BLaER1 treated with 17β-estradiol and CSF1 and Interleukin-3, amounts not matched to agents 10 nM and 100 nM (cell line): ENCODE results near the gene KCNA2.

ENCODE experiments used
- H3K27ac ChIP-seq, 11 experiments: shearing (Covaris generic); formaldehyde crosslinking; 2 replicates each; pipeline ENCODE4 v1.8.1; 2022
- H3K27me3 ChIP-seq, 11 experiments: shearing (Covaris generic); formaldehyde crosslinking; 2 replicates each; pipeline ENCODE4 v1.8.1; 2022
- H3K36me3 ChIP-seq, 11 experiments: shearing (Covaris generic); formaldehyde crosslinking; 2 replicates each; pipeline ENCODE4 v1.8.1; 2022
- H3K4me1 ChIP-seq, 10 experiments: shearing (Covaris generic); formaldehyde crosslinking; 2 replicates each; pipeline ENCODE4 v1.8.1; 2022
- H3K4me2 ChIP-seq, 11 experiments: shearing (Covaris generic); formaldehyde crosslinking; 2 replicates each; pipeline ENCODE4 v1.8.1; 2022
- H3K4me3 ChIP-seq, 10 experiments: shearing (Covaris generic); formaldehyde crosslinking; 2 replicates each; pipeline ENCODE4 v1.8.1; 2022
- H3K9ac ChIP-seq, 11 experiments: shearing (Covaris generic); formaldehyde crosslinking; 2 replicates each; pipeline ENCODE4 v1.8.1; 2022
- H3K9me3 ChIP-seq, 11 experiments: shearing (Covaris generic); formaldehyde crosslinking; replicated peaks in 1 of 11; 2 replicates each; pipeline ENCODE4 v1.8.1; 2022
- H4K20me1 ChIP-seq, 11 experiments: shearing (Covaris generic); formaldehyde crosslinking; 2 replicates each; pipeline ENCODE4 v1.8.1; 2022
- Cebpa-rat ChIP-seq, 11 experiments: shearing (Covaris generic); IDR thresholded peaks; 2 replicates each; pipeline ENCODE4 v1.8.1; 2022

The KCNA2 gene

DNA sequence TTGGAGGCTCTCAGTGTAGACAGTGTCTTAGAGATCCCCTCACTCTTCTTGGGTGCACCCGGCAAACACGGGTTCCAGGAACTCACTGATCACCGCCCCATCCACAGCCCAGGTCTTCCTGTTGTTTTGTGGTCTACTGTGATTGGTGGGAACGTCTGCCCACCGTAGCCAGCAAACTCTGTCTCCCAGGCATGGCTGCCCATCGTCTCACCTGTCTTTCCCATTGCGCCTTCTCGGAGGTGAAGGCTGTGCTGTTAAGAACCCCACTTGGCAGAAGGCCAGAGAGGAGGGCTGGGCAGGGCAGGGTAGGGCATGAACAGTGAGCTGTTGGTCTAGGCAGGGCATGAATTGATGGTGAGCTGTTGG lies 14.1 kb upstream of the KCNA2 start:
- no peaks in the 10 kb centered on the region for H3K36me3 ChIP-seq
- H3K27ac ChIP-seq: peak overlapping the region in 3 of 11 experiments; percentile 29 to 60 (median 58); a peak in 3 of 22 replicates
- no peak overlapping the region for H3K4me3 ChIP-seq
- peaks cover 21 to 38% (median 27%) of the 10 kb centered on the region in 10 experiments for H3K4me1 ChIP-seq
- H3K4me2 ChIP-seq: peak overlapping the region; percentile 73 to 94 (median 87); a peak in 18 of 22 replicates
- peaks cover 0 to 5% (median 0%) of the 10 kb centered on the region in 11 experiments; a peak in 2 of 22 replicates for H3K9me3 ChIP-seq
- peaks cover 7 to 22% (median 16%) of the 10 kb centered on the region in 11 experiments; a peak in 17 of 22 replicates for H3K27me3 ChIP-seq
- H3K9ac ChIP-seq: peak overlapping the region in 1 of 11 experiments; percentile 61; a peak in 1 of 22 replicates
- no peaks in the 10 kb centered on the region for H4K20me1 ChIP-seq
- no peak for TF ChIP-seq Cebpa-rat (IDR thresholded peaks at IDR 0.05)

DNA sequence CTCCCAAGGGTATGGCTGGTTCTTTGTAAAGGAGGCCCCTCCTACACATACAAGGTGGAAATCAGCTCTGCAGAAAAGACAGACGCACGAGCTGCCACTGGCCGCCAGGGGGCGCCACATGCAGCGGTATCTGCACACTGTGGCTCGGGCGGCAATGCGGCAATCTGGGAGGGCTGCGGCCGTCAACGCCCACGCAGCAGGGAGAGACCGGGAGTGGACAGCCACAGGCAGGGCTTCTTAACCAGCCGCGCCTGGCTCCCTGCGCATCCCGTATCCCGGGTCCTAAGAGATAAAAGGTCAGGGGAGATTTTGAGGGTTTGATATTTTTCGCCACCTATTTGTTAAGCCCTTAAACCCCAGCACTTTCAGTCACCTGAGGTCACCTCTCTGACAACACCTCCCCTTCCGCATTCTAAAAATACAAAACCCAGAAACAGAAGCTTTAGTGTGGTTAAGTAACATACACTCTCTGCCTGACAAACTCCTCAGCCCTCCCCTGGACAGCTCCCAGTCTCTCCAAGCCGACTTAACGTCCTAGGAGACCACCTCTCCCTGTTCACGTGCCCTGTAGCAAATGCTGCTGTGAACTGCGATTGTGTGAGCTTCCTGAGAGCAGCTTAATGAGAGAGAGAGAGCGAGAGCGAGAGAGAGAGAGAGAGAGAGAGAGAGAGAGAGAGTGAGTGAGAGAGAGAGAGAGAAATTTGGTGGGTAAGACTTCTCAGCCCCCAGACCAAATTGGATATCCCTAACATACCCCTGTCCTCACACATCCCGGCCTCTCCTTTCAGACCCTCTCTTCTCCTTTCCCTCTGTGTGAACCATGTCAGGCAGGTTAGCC lies 13.5 kb upstream of the KCNA2 start:
- no peak for TF ChIP-seq Cebpa-rat (IDR thresholded peaks at IDR 0.05)
- Histone ChIP-seq H3K27ac (peak overlapping the region in 4 of 11 experiments; percentile 29 to 60 (median 51); a peak in 6 of 22 replicates), H3K36me3 (no peaks in the 10 kb centered on the region), H3K4me3 (peak overlapping the region; percentile 28 to 63 (median 45); a peak in 15 of 20 replicates), H4K20me1 (no peaks in the 10 kb centered on the region), H3K9me3 (peaks cover 0 to 5% (median 0%) of the 10 kb centered on the region in 11 experiments; a peak in 2 of 22 replicates), H3K4me2 (peak overlapping the region; percentile 73 to 94 (median 87)), H3K27me3 (peaks cover 7 to 22% (median 16%) of the 10 kb centered on the region in 11 experiments; a peak in 17 of 22 replicates), H3K9ac (peak overlapping the region in 5 of 11 experiments; percentile 20 to 68 (median 61); a peak in 9 of 22 replicates), H3K4me1 (peaks cover 21 to 38% (median 27%) of the 10 kb centered on the region in 10 experiments)

DNA sequence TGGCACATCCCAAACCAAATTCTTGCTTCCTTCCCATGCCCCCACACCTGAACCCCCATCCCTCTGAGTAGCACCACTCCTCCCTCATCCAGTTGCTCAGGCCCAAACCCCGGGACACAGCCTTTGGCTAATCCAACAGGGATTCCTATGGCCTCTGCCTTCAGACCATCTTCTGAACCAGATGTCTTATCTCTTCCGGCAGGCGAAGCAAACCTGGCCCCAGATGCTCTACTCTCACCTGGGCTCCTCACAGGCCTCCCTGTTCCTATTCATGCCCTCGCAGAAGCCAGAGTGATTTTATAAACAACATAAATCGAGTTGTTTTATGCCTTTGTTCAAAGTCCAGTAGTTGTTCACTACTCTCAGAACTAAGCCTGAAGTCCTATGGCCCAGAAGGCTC lies 12.5 kb upstream of the KCNA2 start:
- H4K20me1 ChIP-seq: no peaks in the 10 kb centered on the region
- TF ChIP-seq Cebpa-rat (IDR thresholded peaks at IDR 0.05): no peak
- peaks cover 21 to 38% (median 27%) of the 10 kb centered on the region in 10 experiments for H3K4me1 ChIP-seq
- H3K27me3 ChIP-seq: peaks cover 7 to 22% (median 16%) of the 10 kb centered on the region in 11 experiments; a peak in 17 of 22 replicates
- no peak overlapping the region for H3K4me3 ChIP-seq
- H3K36me3 ChIP-seq: no peaks in the 10 kb centered on the region
- H3K9me3 ChIP-seq: peaks cover 0 to 5% (median 0%) of the 10 kb centered on the region in 11 experiments; a peak in 2 of 22 replicates
- peak overlapping the region in 10 of 11 experiments; percentile 73 to 94 (median 86); a peak in 15 of 22 replicates for H3K4me2 ChIP-seq
- H3K9ac ChIP-seq: no peak overlapping the region
- no peak overlapping the region for H3K27ac ChIP-seq

DNA sequence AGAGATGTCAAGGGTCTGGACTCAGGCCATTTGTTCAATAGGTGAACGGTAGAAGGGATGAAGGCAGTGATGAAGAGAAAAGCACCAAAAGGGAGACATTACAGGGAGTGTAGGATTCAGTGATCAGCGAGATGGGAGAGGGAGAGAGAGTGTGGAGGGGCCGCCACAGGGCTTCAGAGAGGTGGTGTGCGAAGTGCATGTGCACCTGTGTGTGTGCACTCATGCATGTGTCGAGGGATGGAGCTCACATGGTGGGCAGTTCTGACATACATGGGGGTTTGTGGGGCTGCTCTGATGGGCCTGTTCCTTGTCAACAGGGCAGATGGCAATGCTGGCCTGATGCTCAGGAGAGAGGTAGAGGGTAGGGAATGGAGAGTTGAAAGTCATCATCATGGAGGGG lies 11.4 kb upstream of the KCNA2 start:
- Histone ChIP-seq H3K27ac (no peak overlapping the region), H3K36me3 (no peaks in the 10 kb centered on the region), H3K4me1 (peaks cover 21 to 38% (median 27%) of the 10 kb centered on the region in 10 experiments), H3K4me2 (no peak overlapping the region), H3K4me3 (no peak overlapping the region), H3K9ac (no peak overlapping the region), H3K9me3 (no peaks in the 10 kb centered on the region), H3K27me3 (peaks cover 7 to 22% (median 16%) of the 10 kb centered on the region in 11 experiments; a peak in 17 of 22 replicates), H4K20me1 (no peaks in the 10 kb centered on the region)
- TF ChIP-seq Cebpa-rat (IDR thresholded peaks at IDR 0.05): no peak

DNA sequence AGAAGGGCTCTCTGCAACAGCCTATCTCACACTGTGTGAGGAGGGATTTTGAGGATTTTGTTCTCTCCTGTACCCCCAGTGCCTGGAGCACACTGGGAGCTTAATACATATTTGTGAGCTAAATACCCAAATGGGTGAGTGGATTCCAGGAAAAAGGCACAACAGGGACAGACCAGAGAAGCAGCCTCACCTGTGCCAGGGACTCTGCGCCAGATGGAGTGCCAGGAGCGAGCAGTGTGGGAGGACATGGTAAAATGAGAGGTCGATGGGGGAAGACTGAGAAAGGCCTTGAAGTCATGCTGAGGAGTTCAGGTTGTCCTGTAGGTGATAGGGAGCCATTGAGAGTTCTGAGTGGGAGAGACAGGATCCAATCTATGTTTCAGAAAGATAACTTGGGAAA lies 11.0 kb upstream of the KCNA2 start:
- Histone ChIP-seq H3K4me2 (peak overlapping the region in 2 of 11 experiments; percentile 31 to 68; a peak in 3 of 22 replicates), H3K36me3 (no peaks in the 10 kb centered on the region), H4K20me1 (no peaks in the 10 kb centered on the region), H3K9me3 (no peaks in the 10 kb centered on the region), H3K4me1 (peaks cover 21 to 38% (median 27%) of the 10 kb centered on the region in 10 experiments), H3K9ac (peak overlapping the region in 1 of 11 experiments; percentile 35; a peak in 1 of 22 replicates), H3K27me3 (peaks cover 7 to 22% (median 16%) of the 10 kb centered on the region in 11 experiments; a peak in 17 of 22 replicates), H3K27ac (no peak overlapping the region), H3K4me3 (no peak overlapping the region)
- TF ChIP-seq Cebpa-rat (IDR thresholded peaks at IDR 0.05): no peak

DNA sequence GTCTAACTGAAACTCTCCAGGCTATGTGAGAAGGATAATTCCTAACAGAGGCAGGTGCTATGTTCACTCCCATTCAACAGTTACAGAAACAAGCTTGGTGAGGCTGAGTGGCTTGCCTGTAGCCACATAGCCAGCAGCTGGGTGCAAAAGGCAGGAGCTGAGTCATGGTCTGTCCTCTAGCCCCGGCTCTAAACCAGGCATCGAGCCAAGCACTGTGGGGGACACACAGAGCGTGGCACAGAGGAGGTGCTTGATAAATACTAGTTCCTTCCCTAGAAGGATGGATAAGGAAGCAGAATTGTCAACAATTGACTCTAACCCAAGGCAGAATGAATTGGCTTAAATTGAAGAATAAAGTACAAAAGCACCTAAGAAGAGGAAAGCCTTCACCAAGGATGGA lies 10.4 kb upstream of the KCNA2 start:
- no peaks in the 10 kb centered on the region for H3K9me3 ChIP-seq
- peak overlapping the region in 6 of 11 experiments; percentile 31 to 68 (median 49); a peak in 11 of 22 replicates for H3K4me2 ChIP-seq
- H3K27ac ChIP-seq: 0 out of 22 replicates have a peak overlapping the region, but pooled peaks of 1 of the 11 experiments have one; percentile 3
- H3K36me3 ChIP-seq: no peaks in the 10 kb centered on the region
- H4K20me1 ChIP-seq: no peaks in the 10 kb centered on the region
- H3K27me3 ChIP-seq: peaks cover 7 to 22% (median 16%) of the 10 kb centered on the region in 11 experiments; a peak in 17 of 22 replicates
- H3K4me1 ChIP-seq: peaks cover 21 to 38% (median 27%) of the 10 kb centered on the region in 10 experiments
- no peak for TF ChIP-seq Cebpa-rat (IDR thresholded peaks at IDR 0.05)
- H3K9ac ChIP-seq: peak overlapping the region in 2 of 11 experiments; percentile 21 to 35; a peak in 1 of 22 replicates
- no peak overlapping the region for H3K4me3 ChIP-seq

DNA sequence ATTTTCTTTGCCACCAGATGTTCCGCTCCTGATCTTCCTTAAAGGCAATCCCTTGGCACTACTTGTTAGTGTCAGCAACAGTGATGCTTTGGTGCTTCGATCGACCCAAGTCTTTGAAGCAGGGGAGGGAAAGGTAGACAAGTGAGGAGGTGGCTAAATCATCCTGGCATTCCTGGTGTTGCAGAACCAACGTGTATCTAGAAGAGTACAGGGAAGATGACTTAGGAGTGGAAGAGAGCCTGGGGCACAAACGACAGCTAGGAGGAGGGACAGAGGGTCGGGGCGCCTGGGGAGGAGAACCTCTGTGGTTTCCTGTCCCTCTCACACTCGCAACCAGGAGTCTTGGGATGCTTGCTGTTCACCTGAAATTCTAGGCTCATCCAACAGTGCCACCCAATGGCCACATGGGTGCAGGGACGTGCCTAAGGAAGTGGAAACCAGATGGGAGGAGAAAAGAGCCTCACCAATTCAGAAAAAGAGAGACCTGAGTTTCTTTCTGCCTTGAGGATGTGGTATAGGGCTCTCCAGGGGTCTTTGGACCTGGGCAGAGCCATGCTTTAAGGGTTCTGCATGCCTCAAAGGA lies 9.5 kb upstream of the KCNA2 start:
- no peak overlapping the region for H3K9ac ChIP-seq
- no peak overlapping the region for H3K4me3 ChIP-seq
- no peaks in the 10 kb centered on the region for H3K36me3 ChIP-seq
- no peaks in the 10 kb centered on the region for H4K20me1 ChIP-seq
- H3K27ac ChIP-seq: no peak overlapping the region
- peaks cover 26 to 42% (median 35%) of the 10 kb centered on the region in 10 experiments for H3K4me1 ChIP-seq
- H3K27me3 ChIP-seq: peaks cover 8 to 17% (median 14%) of the 10 kb centered on the region in 11 experiments; a peak in 18 of 22 replicates
- no peak for TF ChIP-seq Cebpa-rat (IDR thresholded peaks at IDR 0.05)
- H3K4me2 ChIP-seq: peak overlapping the region in 10 of 11 experiments; percentile 14 to 68 (median 44); a peak in 16 of 22 replicates
- H3K9me3 ChIP-seq: no peaks in the 10 kb centered on the region

DNA sequence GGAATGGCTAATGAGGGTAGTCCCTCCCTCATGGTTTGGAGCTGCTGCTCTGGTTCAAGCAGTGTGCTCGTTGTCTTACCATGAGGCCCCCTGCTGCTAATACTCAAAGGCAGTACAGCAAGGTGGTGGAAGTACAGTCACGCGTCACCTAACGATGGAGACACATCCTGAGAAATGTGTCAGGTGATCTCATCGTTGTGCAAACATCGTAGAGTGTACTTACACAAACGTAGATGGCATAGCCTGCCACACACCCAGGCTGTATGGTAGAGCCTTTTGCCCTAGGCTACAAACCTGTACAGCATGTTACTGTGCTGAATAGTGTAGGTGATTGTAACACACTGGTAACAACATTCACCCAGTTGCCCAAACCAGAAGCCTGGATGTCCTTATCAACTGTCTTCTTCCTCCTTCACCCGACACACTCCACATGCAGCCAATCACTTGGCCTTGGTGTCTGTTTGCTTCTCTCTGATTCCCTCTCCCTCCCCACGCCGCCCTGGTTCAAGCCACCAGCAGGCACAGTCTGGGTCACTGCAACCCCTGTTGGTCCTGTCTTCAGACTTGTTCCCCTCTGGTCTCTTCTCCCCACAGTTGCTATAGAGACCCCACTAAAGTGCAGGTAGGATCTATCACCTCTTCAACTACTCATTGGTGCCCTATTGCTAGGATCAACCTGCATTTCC lies 6.0 kb upstream of the KCNA2 start:
- peaks cover 28 to 35% (median 31%) of the 10 kb centered on the region in 11 experiments for H3K27me3 ChIP-seq
- H3K9ac ChIP-seq: no peak overlapping the region
- H3K4me3 ChIP-seq: no peak overlapping the region
- no peaks in the 10 kb centered on the region for H3K9me3 ChIP-seq
- peaks cover 17 to 39% (median 35%) of the 10 kb centered on the region in 10 experiments for H3K4me1 ChIP-seq
- no peak for TF ChIP-seq Cebpa-rat (IDR thresholded peaks at IDR 0.05)
- H3K27ac ChIP-seq: no peak overlapping the region
- no peak overlapping the region for H3K4me2 ChIP-seq
- H3K36me3 ChIP-seq: no peaks in the 10 kb centered on the region
- peaks cover 0 to 22% (median 17%) of the 10 kb centered on the region in 11 experiments; a peak in 15 of 22 replicates for H4K20me1 ChIP-seq
